Skeletal muscle satellite cell (primary cell): ENCODE results near the gene KDM6A.

Experiments
- H3K27me3 ChIP-seq: 2 replicates; pipeline ENCODE4 v1.7.0; 2013; ENCODE audit warnings: low read length; ENCODE audit not compliant: control insufficient read depth, insufficient read depth
- H3K36me3 ChIP-seq: 2 replicates; pipeline ENCODE4 v1.7.0; 2013; ENCODE audit warnings: mild to moderate bottlenecking, control low read depth, low read length; ENCODE audit not compliant: insufficient read depth
- H3K4me1 ChIP-seq: 2 replicates; pipeline ENCODE4 v1.7.0; 2013; ENCODE audit warnings: low read length; ENCODE audit not compliant: control insufficient read depth, insufficient read depth
- H3K4me2 ChIP-seq: 2 replicates; pipeline ENCODE4 v1.7.0; 2013; ENCODE audit warnings: mild to moderate bottlenecking, low read length
- H3K4me3 ChIP-seq: 2 replicates; pipeline ENCODE4 v1.7.0; 2013; ENCODE audit warnings: low read length
- H3K9ac ChIP-seq: 2 replicates; pipeline ENCODE4 v1.7.0; 2013; ENCODE audit warnings: mild to moderate bottlenecking, low read depth, low read length, moderate library complexity
- H3K9me3 ChIP-seq: replicated peaks from 2 replicates; pipeline ENCODE4 v1.7.0; 2013; ENCODE audit warnings: mild to moderate bottlenecking, control low read depth, low read length

Gene KDM6A

GRCh38 chrX:45140812-45141211 lies 267.8 kb downstream of the KDM6A start:
- Histone ChIP-seq H3K9ac (no peak overlapping the region), H3K27me3 (no peaks in the 10 kb centered on the region), H3K4me2 (no peak overlapping the region), H3K4me3 (no peak overlapping the region), H3K4me1 (no peaks in the 10 kb centered on the region), H3K36me3 (no peaks in the 10 kb centered on the region), H3K9me3 (no peaks in the 10 kb centered on the region)

- H3K9me3 ChIP-seq: no peaks in the 10 kb centered on the region
- H3K4me1 ChIP-seq: no peaks in the 10 kb centered on the region
- no peak overlapping the region for H3K9ac ChIP-seq
- no peak overlapping the region for H3K4me3 ChIP-seq
- no peak overlapping the region for H3K4me2 ChIP-seq
- no peaks in the 10 kb centered on the region for H3K36me3 ChIP-seq
- no peaks in the 10 kb centered on the region for H3K27me3 ChIP-seq
Measured at GRCh38 chrX:45142185-45142584, 269.2 kb downstream of the KDM6A start.

- Histone ChIP-seq H3K9ac (no peak overlapping the region), H3K9me3 (no peaks in the 10 kb centered on the region), H3K4me2 (no peak overlapping the region), H3K27me3 (peaks cover 5% of the 10 kb centered on the region), H3K4me3 (no peak overlapping the region), H3K4me1 (no peaks in the 10 kb centered on the region), H3K36me3 (no peaks in the 10 kb centered on the region)
Measured at GRCh38 chrX:45143455-45143854, 270.5 kb downstream of the KDM6A start.

- Histone ChIP-seq H3K36me3 (no peaks in the 10 kb centered on the region), H3K27me3 (peaks cover 15% of the 10 kb centered on the region), H3K9me3 (no peaks in the 10 kb centered on the region), H3K4me3 (no peak overlapping the region), H3K4me2 (no peak overlapping the region), H3K4me1 (no peaks in the 10 kb centered on the region), H3K9ac (no peak overlapping the region)
Measured at GRCh38 chrX:45145492-45146215, 272.7 kb downstream of the KDM6A start.

- peaks cover 5% of the 10 kb centered on the region for H3K4me1 ChIP-seq
- no peak overlapping the region for H3K9ac ChIP-seq
- peaks cover 26% of the 10 kb centered on the region for H3K27me3 ChIP-seq
- H3K4me2 ChIP-seq: no peak overlapping the region
- H3K9me3 ChIP-seq: no peaks in the 10 kb centered on the region
- no peaks in the 10 kb centered on the region for H3K36me3 ChIP-seq
- H3K4me3 ChIP-seq: no peak overlapping the region
Measured at GRCh38 chrX:45150821-45151220, 277.8 kb downstream of the KDM6A start.

GRCh38 chrX:45154033-45154360 lies 281.0 kb downstream of the KDM6A start:
- Histone ChIP-seq H3K4me2 (no peak overlapping the region), H3K27me3 (peaks cover 25% of the 10 kb centered on the region), H3K9ac (no peak overlapping the region), H3K9me3 (no peaks in the 10 kb centered on the region), H3K4me1 (peaks cover 5% of the 10 kb centered on the region), H3K36me3 (no peaks in the 10 kb centered on the region), H3K4me3 (no peak overlapping the region)

- no peak overlapping the region for H3K9ac ChIP-seq
- peaks cover 5% of the 10 kb centered on the region for H3K4me1 ChIP-seq
- no peak overlapping the region for H3K4me2 ChIP-seq
- H3K4me3 ChIP-seq: no peak overlapping the region
- H3K27me3 ChIP-seq: peaks cover 20% of the 10 kb centered on the region
- no peaks in the 10 kb centered on the region for H3K9me3 ChIP-seq
- H3K36me3 ChIP-seq: no peaks in the 10 kb centered on the region
Measured at GRCh38 chrX:45154462-45154861, 281.5 kb downstream of the KDM6A start.

GRCh38 chrX:45157647-45158046 lies 284.7 kb downstream of the KDM6A start:
- H3K9me3 ChIP-seq: no peaks in the 10 kb centered on the region
- H3K4me1 ChIP-seq: peaks cover 5% of the 10 kb centered on the region
- H3K36me3 ChIP-seq: no peaks in the 10 kb centered on the region
- no peak overlapping the region for H3K4me2 ChIP-seq
- peaks cover 10% of the 10 kb centered on the region for H3K27me3 ChIP-seq
- H3K9ac ChIP-seq: no peak overlapping the region
- H3K4me3 ChIP-seq: no peak overlapping the region
